NOMO-1 (cell line): Measurements from ENCODE around the gene TMTC1.
"Not testable (repeated sequence)": the region's sequence is repeated elsewhere in the genome, so short reads cannot be mapped to it uniquely, and the experiment has no call there.

Source experiments
- DNase-seq, 2 experiments: peaks; one replicate each; lab custom pipeline; 2025; ENCODE audit not compliant: unreplicated experiment in 2 of 2; lab: John Stamatoyannopoulos, UW

The TMTC1 gene

GRCh38 chr12:29582146-29582545 is 201.6 kb downstream of the TMTC1 start:
- DNase-seq, result no peak

GRCh38 chr12:29581631-29582030 is 202.1 kb downstream of the TMTC1 start:
- no peak for DNase-seq

DNA sequence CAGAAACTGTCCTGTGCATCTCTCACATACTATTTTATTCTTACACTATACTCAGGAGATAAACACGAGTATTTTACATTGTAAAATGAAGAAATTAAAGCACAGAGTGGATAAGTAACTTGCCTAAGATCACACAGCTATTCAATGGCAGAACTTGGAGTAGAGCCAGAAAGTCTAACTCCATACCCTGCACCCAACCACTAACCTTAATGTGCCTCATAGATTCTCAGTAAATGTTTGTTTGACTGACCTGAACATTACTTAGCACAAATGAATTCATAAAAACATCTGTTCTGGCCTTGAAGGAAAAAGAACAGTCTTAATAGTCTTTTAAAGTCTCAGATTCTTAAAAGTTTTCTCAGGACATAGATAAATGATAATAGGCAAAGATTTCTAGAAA is 202.8 kb downstream of the TMTC1 start:
- no peak for DNase-seq

DNA sequence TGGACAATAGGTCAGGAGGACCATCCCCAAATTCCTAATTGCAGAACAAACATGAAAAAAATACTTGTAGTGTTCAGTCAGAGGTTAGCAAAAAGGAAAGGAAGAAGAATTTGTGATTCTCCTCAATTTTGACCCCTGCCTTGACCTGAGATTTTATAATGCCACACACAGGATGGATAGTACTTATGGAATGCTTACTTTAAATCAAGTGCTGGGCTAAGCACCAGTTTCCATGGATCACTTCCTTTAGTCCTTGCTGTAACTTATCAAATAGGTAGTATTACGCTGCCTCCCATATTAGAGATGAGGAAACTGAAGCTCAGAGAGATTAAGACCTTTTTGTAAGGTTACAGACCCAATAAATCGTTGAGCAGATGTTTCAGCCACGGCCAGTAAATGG is 205.0 kb downstream of the TMTC1 start:
- no peak for DNase-seq

- peak in 1 of 2 experiments; percentile 6 for DNase-seq
Observed at GRCh38 chr12:29578070-29578469, 205.7 kb downstream of the TMTC1 start.

GRCh38 chr12:29574500-29574899 is 209.2 kb downstream of the TMTC1 start:
- peak; percentile 11 to 21 for DNase-seq

- no peak for DNase-seq
Observed at GRCh38 chr12:29572938-29573337, 210.8 kb downstream of the TMTC1 start.

DNA sequence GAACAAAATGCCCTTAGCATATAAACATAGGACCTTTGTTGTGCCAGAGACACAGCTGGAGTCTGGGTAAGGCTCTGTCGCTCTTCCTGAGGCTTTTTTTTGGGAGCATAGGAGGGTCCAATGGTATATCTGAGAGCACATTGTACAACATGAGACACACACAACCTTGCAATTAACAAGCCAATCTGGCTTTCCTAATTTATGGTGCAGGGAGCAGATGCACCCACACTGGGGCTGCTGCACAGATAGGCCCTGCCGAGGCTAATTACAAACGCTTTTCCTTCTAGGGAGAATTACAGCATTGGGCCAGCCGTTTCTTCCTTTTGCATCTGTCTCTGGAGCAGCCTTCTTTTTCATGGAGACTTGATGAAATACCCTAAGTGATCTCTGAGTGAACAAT is 211.3 kb downstream of the TMTC1 start:
- DNase-seq, result no peak

- DNase-seq, result no peak
Observed at GRCh38 chr12:29569132-29569757, 214.5 kb downstream of the TMTC1 start.

DNA sequence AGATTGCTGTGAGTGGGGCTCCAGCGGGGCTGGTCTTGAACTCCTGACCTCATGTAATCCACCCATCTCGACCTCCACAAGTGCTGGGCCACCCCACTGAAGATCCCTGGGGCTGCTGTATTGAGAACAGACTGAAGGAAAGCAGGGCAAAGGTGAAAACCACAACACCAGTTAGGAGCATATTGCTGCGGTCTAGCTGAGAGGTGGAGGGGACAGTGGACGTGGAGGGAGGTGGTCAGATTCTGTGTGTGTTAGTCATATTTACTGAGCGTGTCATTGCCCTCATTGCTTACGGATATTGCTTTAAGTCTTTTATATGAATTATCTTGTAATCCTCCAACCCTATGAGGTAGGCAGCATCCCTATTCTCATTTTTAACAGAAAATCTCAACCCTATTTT is 217.3 kb downstream of the TMTC1 start:
- DNase-seq, result no peak

DNA sequence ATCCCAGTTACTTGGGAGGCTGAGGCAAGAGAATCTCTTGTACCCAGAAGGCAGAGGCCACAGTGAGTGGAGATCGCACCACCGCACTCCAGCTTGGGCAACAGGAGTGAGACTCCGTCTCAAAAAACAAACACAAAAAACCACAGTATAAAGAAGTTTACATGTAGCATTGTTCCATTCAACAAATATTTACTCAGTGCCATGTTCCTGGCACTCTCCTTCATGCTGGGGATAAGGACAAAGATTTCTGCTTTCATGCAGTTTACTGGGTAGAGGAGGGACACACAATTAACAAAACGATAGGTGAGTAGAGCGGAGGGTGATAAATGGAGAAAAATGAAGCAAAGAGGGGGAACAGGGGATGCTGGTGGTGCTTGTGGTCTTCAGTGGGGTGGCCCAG is 218.0 kb downstream of the TMTC1 start:
- no peak for DNase-seq

DNA sequence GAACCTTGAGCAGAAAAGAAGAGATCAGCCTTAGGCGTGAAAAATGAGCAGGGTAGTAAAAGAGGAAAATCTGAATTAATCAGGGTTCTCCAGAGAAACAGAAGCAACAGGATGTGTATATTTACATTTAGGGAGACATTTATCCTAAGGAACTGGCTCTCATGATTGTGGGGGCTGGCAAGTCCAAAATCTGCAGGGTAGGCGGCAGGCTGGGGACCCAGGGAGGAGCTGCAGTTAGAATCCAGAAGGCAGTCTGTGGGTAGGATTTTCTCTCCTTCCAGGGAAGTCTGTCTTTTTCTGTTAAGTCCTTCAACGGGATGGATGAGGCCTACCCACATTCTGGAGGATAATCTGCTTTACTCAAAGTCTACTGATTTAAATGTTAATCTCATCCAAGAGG is 218.8 kb downstream of the TMTC1 start:
- DNase-seq, result no peak

DNA sequence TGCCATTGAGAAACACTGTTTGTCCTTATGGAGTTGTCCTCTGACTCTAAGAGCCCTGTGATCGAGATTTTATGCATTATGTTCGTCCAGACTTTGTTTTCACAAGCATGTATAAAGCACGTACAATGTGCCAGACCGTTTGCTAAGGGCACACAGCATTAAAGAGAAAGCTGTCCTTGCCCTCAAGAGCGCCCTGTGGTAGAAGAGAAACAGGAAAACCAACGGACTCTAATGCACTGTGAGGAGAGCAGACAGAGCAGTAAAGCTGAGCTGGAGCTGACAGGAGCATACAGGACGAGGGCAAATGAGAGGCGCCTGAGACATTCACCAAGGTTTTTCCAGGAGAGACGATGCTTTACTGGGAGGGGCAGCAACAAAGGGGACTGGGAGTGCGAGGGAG is 220.1 kb downstream of the TMTC1 start:
- no peak for DNase-seq

- no peak for DNase-seq
Observed at GRCh38 chr12:29563071-29563470, 220.7 kb downstream of the TMTC1 start.

DNA sequence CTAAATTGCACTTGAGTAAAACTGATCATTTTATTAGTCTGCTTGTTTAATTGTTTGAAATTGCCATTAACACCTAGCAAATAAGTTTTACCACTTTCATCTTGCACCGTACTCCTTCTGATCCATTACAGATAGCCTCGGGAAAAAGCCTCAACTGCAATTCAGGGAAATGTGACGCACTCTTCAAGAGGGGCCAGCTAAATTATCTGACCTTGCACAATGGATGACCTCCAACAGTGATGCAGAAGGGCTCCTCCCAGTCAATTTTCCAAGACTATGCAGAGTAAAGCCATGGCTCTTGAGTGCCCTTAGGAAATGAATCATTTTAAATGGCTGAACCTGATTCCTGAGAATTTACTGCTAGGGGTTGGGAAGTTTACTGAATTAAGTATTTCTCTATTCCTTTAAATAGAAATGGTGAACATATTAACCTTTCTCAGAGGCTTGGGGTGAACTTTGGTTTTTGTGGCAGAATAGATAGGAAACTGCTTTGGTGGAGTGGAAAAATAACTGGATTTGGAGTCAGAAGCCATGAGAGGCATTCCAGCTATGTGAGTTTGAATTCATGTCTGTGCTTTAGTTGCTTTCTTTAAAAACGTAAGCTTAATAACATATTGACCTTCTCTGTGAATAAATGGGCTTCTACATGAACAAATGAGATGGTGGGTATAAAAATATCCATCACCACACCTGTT is 221.5 kb downstream of the TMTC1 start:
- no peak for DNase-seq

GRCh38 chr12:29561664-29562071 is 222.1 kb downstream of the TMTC1 start:
- DNase-seq, result no peak

DNA sequence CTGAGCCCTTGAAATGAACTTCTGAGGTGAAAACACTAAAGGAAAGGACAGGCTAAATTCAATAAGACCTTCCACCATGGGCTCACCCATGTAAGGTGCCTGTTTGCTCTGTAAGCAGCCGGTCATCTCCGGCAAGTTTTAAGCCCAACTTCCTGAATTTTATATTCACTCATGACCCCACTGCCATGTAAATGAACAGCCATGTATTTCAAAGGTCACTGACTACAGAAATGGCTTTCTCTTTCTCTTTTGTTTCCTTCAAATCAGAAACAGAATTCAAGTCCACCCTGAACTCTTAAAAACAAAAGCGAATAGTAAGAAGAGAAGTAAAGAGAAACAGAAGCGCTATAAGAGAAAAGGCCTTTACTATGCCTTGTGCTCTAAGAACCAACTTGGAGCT is 224.5 kb downstream of the TMTC1 start:
- DNase-seq, result no peak

- DNase-seq, result no peak
Observed at GRCh38 chr12:29556363-29556762, 227.4 kb downstream of the TMTC1 start.

GRCh38 chr12:29555451-29555850 is 228.3 kb downstream of the TMTC1 start:
- DNase-seq, result not testable (repeated sequence)

DNA sequence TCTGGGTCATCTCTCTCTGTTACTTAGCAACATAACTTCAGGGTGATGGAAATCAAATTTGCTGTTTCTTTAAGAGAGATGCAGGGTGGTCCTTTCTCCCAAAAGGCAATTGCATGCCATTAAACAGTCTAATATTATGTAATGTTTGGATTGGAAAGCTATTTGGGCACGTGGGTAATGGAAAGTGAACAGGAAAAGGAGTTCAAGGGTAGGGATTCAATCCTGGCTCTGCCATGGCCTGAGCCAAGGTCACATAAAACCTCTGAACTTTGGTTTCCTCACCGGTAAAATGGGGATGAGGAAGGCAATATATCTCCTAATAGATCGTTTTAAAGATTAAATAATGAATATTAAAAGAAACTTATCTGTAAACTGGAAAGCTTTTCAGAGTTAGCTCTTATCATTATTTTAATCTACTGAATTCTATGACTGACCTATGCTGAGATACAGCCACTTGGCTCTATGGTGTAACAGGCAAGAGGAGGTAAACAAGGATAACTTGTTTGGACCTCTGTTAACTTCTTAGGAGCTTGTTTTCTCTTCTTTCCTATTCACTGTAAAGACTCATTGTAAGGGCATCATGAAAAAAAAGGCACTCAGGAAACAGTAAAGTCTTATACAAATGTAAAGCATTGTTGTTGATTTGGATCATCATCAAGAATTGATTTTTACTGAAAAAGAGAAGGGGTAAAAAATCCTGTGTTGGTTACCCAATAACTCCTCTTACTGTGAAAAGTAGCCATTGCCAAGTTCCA is 230.6 kb downstream of the TMTC1 start:
- DNase-seq, result no peak

GRCh38 chr12:29552324-29552927 is 231.3 kb downstream of the TMTC1 start:
- peak; percentile 55 to 59 for DNase-seq

GRCh38 chr12:29551812-29552211 is 231.9 kb downstream of the TMTC1 start:
- no peak for DNase-seq
